Measurements from ENCODE around the gene NRSN2. TPM values are rescaled to one million over a fixed set of nuclear protein-coding genes. Genes with fewer than 3 reads are reported as not detected.

The NRSN2 gene
- total RNA-seq, 1 experiment from 2014 or later: 44.9 TPM

GRCh38 chr20:368915-369314 is 22.0 kb downstream of the NRSN2 start:
- BruUV-seq (replicated peaks): no TSS peak
- CTCF ChIA-PET: interaction anchor here (0.7 kb wide), 1 partner anchor 261 kb away, joined by 6 read pairs; no protein-coding TSS in a partner anchor
- in situ Hi-C loops (cut with HindIII; ENCODE audit: low pct_unique_long_range_greater_than_20kb, low sequenced_read_pairs) (no loop called here), intact Hi-C loops (cut with micrococcal nuclease; ENCODE audit: unreplicated experiment) (no loop called here)
- Histone ChIP-seq H3K9me3 (ENCODE audit: control insufficient read depth, insufficient read depth, low read depth, low read length) (no peaks in the 10 kb centered on the region), H3K36me3 (ENCODE audit: control insufficient read depth, insufficient read depth, low read length) (no peaks in the 10 kb centered on the region), H3K4me1 (ENCODE audit: control insufficient read depth, insufficient read depth, low read length) (peaks cover 24% of the 10 kb centered on the region), H3K27me3 (ENCODE audit: control insufficient read depth, insufficient read depth, low read length) (no peaks in the 10 kb centered on the region), H3K27ac (ENCODE audit: low read length) (peak overlapping the region; percentile 8; the same call in 1 of the 2 replicates), H3K4me3 (ENCODE audit: low read depth in 2 of 2, low read length in 2 of 2) (no peak overlapping the region)
- POLR2A ChIA-PET: no interaction called here
- TF ChIP-seq POLR2AphosphoS5 (IDR thresholded peaks at IDR 0.05; ENCODE audit: low read depth, low read length): no peak
- no peak for TF ChIP-seq TCF7L2 (IDR thresholded peaks at IDR 0.05; ENCODE audit: low read depth, low read length)
- TF ChIP-seq REST (IDR thresholded peaks at IDR 0.05; ENCODE audit: insufficient read depth in 1 of 2, low read depth in 2 of 2, low read length in 1 of 2): no peak
- TF ChIP-seq SIN3A (IDR thresholded peaks at IDR 0.05; ENCODE audit: borderline replicate concordance, insufficient read depth, low read depth, low read length): no peak
- TF ChIP-seq, protein P1, sequence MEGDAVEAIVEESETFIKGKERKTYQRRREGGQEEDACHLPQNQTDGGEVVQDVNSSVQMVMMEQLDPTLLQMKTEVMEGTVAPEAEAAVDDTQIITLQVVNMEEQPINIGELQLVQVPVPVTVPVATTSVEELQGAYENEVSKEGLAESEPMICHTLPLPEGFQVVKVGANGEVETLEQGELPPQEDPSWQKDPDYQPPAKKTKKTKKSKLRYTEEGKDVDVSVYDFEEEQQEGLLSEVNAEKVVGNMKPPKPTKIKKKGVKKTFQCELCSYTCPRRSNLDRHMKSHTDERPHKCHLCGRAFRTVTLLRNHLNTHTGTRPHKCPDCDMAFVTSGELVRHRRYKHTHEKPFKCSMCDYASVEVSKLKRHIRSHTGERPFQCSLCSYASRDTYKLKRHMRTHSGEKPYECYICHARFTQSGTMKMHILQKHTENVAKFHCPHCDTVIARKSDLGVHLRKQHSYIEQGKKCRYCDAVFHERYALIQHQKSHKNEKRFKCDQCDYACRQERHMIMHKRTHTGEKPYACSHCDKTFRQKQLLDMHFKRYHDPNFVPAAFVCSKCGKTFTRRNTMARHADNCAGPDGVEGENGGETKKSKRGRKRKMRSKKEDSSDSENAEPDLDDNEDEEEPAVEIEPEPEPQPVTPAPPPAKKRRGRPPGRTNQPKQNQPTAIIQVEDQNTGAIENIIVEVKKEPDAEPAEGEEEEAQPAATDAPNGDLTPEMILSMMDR (IDR thresholded peaks at IDR 0.05): no peak
- DNase-seq (ENCODE audit: low read depth, low spot score) (no peak), ATAC-seq (no peak)

- TF ChIP-seq TCF7L2 (IDR thresholded peaks at IDR 0.05; ENCODE audit: low read depth, low read length): no peak
- TF ChIP-seq REST (IDR thresholded peaks at IDR 0.05; ENCODE audit: insufficient read depth in 1 of 2, low read depth in 2 of 2, low read length in 1 of 2): no peak
- no peak for TF ChIP-seq POLR2AphosphoS5 (IDR thresholded peaks at IDR 0.05; ENCODE audit: low read depth, low read length)
- TF ChIP-seq, protein P1 (IDR thresholded peaks at IDR 0.05): no peak
- TF ChIP-seq SIN3A (IDR thresholded peaks at IDR 0.05; ENCODE audit: borderline replicate concordance, insufficient read depth, low read depth, low read length): no peak
- CTCF ChIA-PET: no interaction called here
- Histone ChIP-seq H3K36me3 (ENCODE audit: control insufficient read depth, insufficient read depth, low read length) (no peaks in the 10 kb centered on the region), H3K27ac (ENCODE audit: low read length) (peak overlapping the region; percentile 70; the same call in 1 of the 2 replicates), H3K27me3 (ENCODE audit: control insufficient read depth, insufficient read depth, low read length) (no peaks in the 10 kb centered on the region), H3K4me1 (ENCODE audit: control insufficient read depth, insufficient read depth, low read length) (peaks cover 19% of the 10 kb centered on the region), H3K4me3 (ENCODE audit: low read depth in 2 of 2, low read length in 2 of 2) (no peak overlapping the region), H3K9me3 (ENCODE audit: control insufficient read depth, insufficient read depth, low read depth, low read length) (no peaks in the 10 kb centered on the region)
- POLR2A ChIA-PET: no interaction called here
- in situ Hi-C loops (cut with HindIII; ENCODE audit: low pct_unique_long_range_greater_than_20kb, low sequenced_read_pairs) (no loop called here), intact Hi-C loops (cut with micrococcal nuclease; ENCODE audit: unreplicated experiment) (no loop called here)
- no TSS peak for BruUV-seq (replicated peaks)
- ATAC-seq (no peak), DNase-seq (ENCODE audit: low read depth, low spot score) (no peak)
Observed at GRCh38 chr20:370151-370600, 23.3 kb downstream of the NRSN2 start.
